GM19455 (cell line): Measurements from ENCODE around the gene ZNF525.
"Not testable (repeated sequence)": the region's sequence is repeated elsewhere in the genome, so short reads cannot be mapped to it uniquely, and the experiment has no call there.

Experiments used
- ATAC-seq: cut with Tn5 transposase; IDR thresholded peaks from one replicate; pipeline ENCODE4 v1.9.1; 2021; ENCODE audit not compliant: unreplicated experiment

Gene ZNF525

GRCh38 chr19:53365134-53365898, at the start of gene ZNF525:
ZNF525 (plus strand) TSS chr19:53365705; CDS start chr19:53372282, 6,577 bp downstream.
- peak; percentile 87 for ATAC-seq

- no peak for ATAC-seq
Measured at GRCh38 chr19:53328967-53329366, 36.5 kb upstream of the ZNF525 start.

- ATAC-seq = no peak
Measured at GRCh38 chr19:53332484-53332883, 33.0 kb upstream of the ZNF525 start.

GRCh38 chr19:53333066-53333462, 32.4 kb upstream of the ZNF525 start:
- no peak for ATAC-seq

GRCh38 chr19:53333463-53334449, 31.7 kb upstream of the ZNF525 start, which contains the start of gene ZNF845:
ZNF845 (plus strand) TSS chr19:53333749; CDS start chr19:53341308, 7,559 bp downstream.
- ATAC-seq = peak; percentile 98

- not testable (repeated sequence) for ATAC-seq
Measured at GRCh38 chr19:53344403-53344802, 21.1 kb upstream of the ZNF525 start.

- ATAC-seq = no peak
Measured at GRCh38 chr19:53355739-53356138, 9.8 kb upstream of the ZNF525 start.

- ATAC-seq = no peak
Measured at GRCh38 chr19:53357821-53358581, 7.5 kb upstream of the ZNF525 start.

GRCh38 chr19:53360056-53360455, 5.4 kb upstream of the ZNF525 start:
- not testable (repeated sequence) for ATAC-seq

GRCh38 chr19:53365899-53366493, 491 bp downstream of the ZNF525 start:
- ATAC-seq = peak; percentile 40

GRCh38 chr19:53372196-53372595, 6.7 kb downstream of the ZNF525 start:
- ATAC-seq = no peak

- ATAC-seq = no peak
Measured at GRCh38 chr19:53374288-53374687, 8.8 kb downstream of the ZNF525 start.

GRCh38 chr19:53374743-53375142, 9.2 kb downstream of the ZNF525 start:
- ATAC-seq = no peak

GRCh38 chr19:53381376-53381775, 15.9 kb downstream of the ZNF525 start:
- no peak for ATAC-seq

- ATAC-seq = no peak
Measured at GRCh38 chr19:53388168-53388567, 22.7 kb downstream of the ZNF525 start.

GRCh38 chr19:53388904-53389303, 23.4 kb downstream of the ZNF525 start:
- ATAC-seq = no peak

- ATAC-seq = no peak
Measured at GRCh38 chr19:53389571-53389970, 24.1 kb downstream of the ZNF525 start.

GRCh38 chr19:53389978-53390377, 24.5 kb downstream of the ZNF525 start:
- ATAC-seq = no peak

GRCh38 chr19:53394522-53394973, 29.0 kb downstream of the ZNF525 start:
- ATAC-seq = no peak
